Nephron (organoid): ENCODE data around the gene ST3GAL2.
"Not testable (repeated sequence)": the region's sequence is repeated elsewhere in the genome, so short reads cannot be mapped to it uniquely, and the experiment has no call there.

Source experiments
- H3K27ac Mint-ChIP-seq, 3 experiments: 2 replicates each; pipeline ENCODE4 v1.8.0; 2020; ENCODE audit warnings: mixed read lengths in 3 of 3, mild to moderate bottlenecking in 2 of 3, moderate library complexity in 1 of 3
- H3K27me3 Mint-ChIP-seq: 2 replicates; pipeline ENCODE4 v1.8.0; 2021; ENCODE audit warnings: low read depth, mild to moderate bottlenecking, moderate library complexity, mixed read lengths
- H3K36me3 Mint-ChIP-seq: 2 replicates; pipeline ENCODE4 v1.8.0; 2020; ENCODE audit warnings: low read depth, mixed read lengths
- H3K4me1 Mint-ChIP-seq: 2 replicates; pipeline ENCODE4 v1.8.0; 2020; ENCODE audit warnings: mixed read lengths
- H3K4me3 Mint-ChIP-seq, 3 experiments: 2 replicates each; pipeline ENCODE4 v1.8.0; 2020; ENCODE audit warnings: mild to moderate bottlenecking in 3 of 3, mixed read lengths in 3 of 3, moderate library complexity in 2 of 3
- H3K9me3 Mint-ChIP-seq: 2 replicates; pipeline ENCODE4 v1.8.0; 2020; ENCODE audit warnings: mixed read lengths
- CTCF ChIP-seq, 3 experiments: fragments of 200-600 bp; sonication (generic); IDR thresholded peaks; one replicate each; pipeline ENCODE4 v1.5.0; 2021; ENCODE audit warnings: antibody characterized with exemption in 3 of 3; ENCODE audit not compliant: unreplicated experiment in 3 of 3

The ST3GAL2 gene

DNA sequence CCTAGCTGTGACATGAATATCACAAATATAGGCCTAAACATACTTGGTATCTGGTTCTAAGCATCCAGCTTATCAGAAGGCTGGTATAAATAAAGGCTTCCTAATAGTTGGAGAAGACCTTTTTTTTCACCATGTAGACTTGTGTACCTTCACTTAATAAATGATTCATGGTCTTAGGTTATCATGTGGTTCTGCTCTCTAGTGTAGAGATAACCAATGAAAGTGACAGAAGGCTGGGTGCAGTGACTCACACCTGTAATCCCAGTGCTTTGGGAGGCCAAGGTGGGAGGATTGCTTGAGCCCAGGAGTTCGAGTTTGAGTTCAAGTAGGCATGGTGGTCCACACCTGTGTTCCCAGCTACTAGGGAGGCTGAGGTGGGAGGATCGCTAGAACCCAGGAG, 89.1 kb downstream of the ST3GAL2 start:
- H3K4me3 Mint-ChIP-seq, result peak overlapping the region; percentile 22 to 71 (median 47)
- H3K4me1 Mint-ChIP-seq, result peaks cover 18% of the 10 kb centered on the region
- peaks cover 19% of the 10 kb centered on the region for H3K36me3 Mint-ChIP-seq
- H3K27ac Mint-ChIP-seq, result no peak overlapping the region
- H3K27me3 Mint-ChIP-seq, result no peaks in the 10 kb centered on the region
- no peaks in the 10 kb centered on the region for H3K9me3 Mint-ChIP-seq
- no peak for TF ChIP-seq CTCF (IDR thresholded peaks at IDR 0.05; ENCODE audit: unreplicated experiment in 3 of 3)

DNA sequence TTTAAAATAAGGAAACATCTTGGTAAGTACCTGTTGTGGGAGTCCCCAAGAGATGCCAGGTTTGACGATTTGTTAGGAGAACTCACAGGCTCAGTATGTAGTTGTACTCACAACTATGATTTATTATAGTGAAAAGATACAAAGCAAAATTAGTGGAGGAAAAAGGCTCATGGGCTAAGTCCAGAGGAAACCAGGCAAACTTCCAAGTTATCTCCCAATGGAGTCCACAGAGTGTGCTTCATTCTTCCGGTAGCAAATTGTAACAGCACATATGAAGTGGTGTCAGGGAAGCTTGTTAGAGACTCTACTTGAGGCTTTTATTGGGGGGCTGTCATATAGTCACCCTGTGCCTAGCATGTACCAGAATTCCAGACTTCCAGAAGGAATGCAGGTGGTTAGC, 89.9 kb downstream of the ST3GAL2 start:
- Mint-ChIP-seq H3K4me3 (peak overlapping the region in 2 of 3 experiments; percentile 34 to 71), H3K36me3 (peaks cover 15% of the 10 kb centered on the region), H3K4me1 (peaks cover 18% of the 10 kb centered on the region), H3K9me3 (no peaks in the 10 kb centered on the region), H3K27me3 (no peaks in the 10 kb centered on the region), H3K27ac (no peak overlapping the region)
- no peak for TF ChIP-seq CTCF (IDR thresholded peaks at IDR 0.05; ENCODE audit: unreplicated experiment in 3 of 3)

DNA sequence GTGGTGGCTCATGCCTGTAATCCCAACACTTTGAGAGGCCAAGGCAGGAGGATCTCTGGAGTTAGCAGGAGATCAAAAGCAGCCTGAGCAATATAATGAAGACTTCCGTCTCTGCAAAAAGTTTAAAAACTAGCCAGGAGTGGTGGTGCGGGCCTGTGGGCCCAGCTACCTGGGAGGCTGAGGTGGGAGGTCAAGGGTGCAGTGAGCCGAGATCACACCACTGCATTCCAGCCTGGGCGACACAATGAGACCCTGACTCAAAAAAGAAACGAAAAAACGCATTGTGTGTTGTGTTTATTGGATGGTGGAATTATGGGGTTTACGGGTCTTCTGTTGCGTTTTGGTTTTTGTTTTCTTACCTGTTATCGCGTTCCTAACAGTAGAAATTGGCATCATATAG, 93.1 kb downstream of the ST3GAL2 start:
- Mint-ChIP-seq H3K4me1 (peaks cover 18% of the 10 kb centered on the region), H3K36me3 (peaks cover 9% of the 10 kb centered on the region), H3K4me3 (peak overlapping the region; percentile 97 to 99 (median 98)), H3K9me3 (no peaks in the 10 kb centered on the region), H3K27ac (peak overlapping the region; percentile 81 to 98 (median 94)), H3K27me3 (no peaks in the 10 kb centered on the region)
- no peak for TF ChIP-seq CTCF (IDR thresholded peaks at IDR 0.05; ENCODE audit: unreplicated experiment in 3 of 3)

- peaks cover 8% of the 10 kb centered on the region for H3K4me1 Mint-ChIP-seq
- TF ChIP-seq CTCF (IDR thresholded peaks at IDR 0.05; ENCODE audit: unreplicated experiment in 3 of 3), result no peak
- peak overlapping the region in 1 of 3 experiments; percentile 3 for H3K27ac Mint-ChIP-seq
- H3K4me3 Mint-ChIP-seq, result no peak overlapping the region
- H3K9me3 Mint-ChIP-seq, result no peaks in the 10 kb centered on the region
- peaks cover 7% of the 10 kb centered on the region for H3K36me3 Mint-ChIP-seq
- H3K27me3 Mint-ChIP-seq, result peaks cover 3% of the 10 kb centered on the region
Measured at GRCh38 chr16:70342016-70342415, 96.9 kb downstream of the ST3GAL2 start.

DNA sequence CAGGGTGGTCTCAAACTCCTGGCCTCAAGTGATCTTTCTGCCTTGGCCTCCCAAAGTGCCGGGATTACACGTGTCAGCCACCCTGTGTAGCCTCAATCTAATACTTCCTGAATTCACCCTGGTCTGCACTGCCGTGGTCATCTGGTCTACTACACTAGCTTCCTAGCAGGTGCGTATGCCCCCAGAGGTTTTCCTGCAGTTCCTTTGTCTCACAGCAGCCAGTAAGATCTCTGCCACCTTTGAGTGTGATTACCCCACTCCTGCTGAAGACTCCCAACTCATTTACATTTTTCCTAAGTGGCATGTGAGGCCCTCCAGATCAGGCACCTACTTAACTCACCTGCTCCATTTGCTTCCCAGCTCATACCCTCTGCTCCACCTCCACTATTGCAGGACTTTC, 97.3 kb downstream of the ST3GAL2 start:
- Mint-ChIP-seq H3K27me3 (peaks cover 3% of the 10 kb centered on the region), H3K4me3 (no peak overlapping the region), H3K9me3 (no peaks in the 10 kb centered on the region), H3K27ac (peak overlapping the region in 1 of 3 experiments; percentile 3), H3K4me1 (peaks cover 4% of the 10 kb centered on the region), H3K36me3 (peaks cover 7% of the 10 kb centered on the region)
- no peak for TF ChIP-seq CTCF (IDR thresholded peaks at IDR 0.05; ENCODE audit: unreplicated experiment in 3 of 3)

- Mint-ChIP-seq H3K27me3 (peaks cover 3% of the 10 kb centered on the region), H3K4me1 (no peaks in the 10 kb centered on the region), H3K27ac (no peak overlapping the region), H3K9me3 (no peaks in the 10 kb centered on the region), H3K4me3 (no peak overlapping the region), H3K36me3 (peaks cover 33% of the 10 kb centered on the region)
- TF ChIP-seq CTCF (IDR thresholded peaks at IDR 0.05; ENCODE audit: unreplicated experiment in 3 of 3), result no peak
Measured at GRCh38 chr16:70337814-70338213, 101.1 kb downstream of the ST3GAL2 start.

- not testable (repeated sequence) for H3K4me1 Mint-ChIP-seq, H3K9me3 Mint-ChIP-seq, H3K27ac Mint-ChIP-seq, H3K4me3 Mint-ChIP-seq, H3K27me3 Mint-ChIP-seq
- H3K36me3 Mint-ChIP-seq, result peaks cover 48% of the 10 kb centered on the region
Measured at GRCh38 chr16:70332728-70333127, 106.2 kb downstream of the ST3GAL2 start.
